Heart left ventricle (tissue), 16 donors: ENCODE data around the gene ABCC6. TPM values are rescaled to one million over a fixed set of nuclear protein-coding genes. Genes with fewer than 3 reads are reported as not detected.
A peak's percentile ranks its signal among the peaks of the same experiment; 100 is the strongest.

Source experiments
- ATAC-seq, 4 donors: fragments of 200-7000 bp; cut with Tn5 transposase; one replicate each; pipeline ENCODE4 v1.9.1; 2020 to 2022; ENCODE audit warnings: moderate library complexity in 4 of 4, mild to moderate bottlenecking in 3 of 4, moderate number of reproducible peaks in 1 of 4
- DNase-seq, 5 donors: peaks; one replicate each; pipeline ENCODE4 v3.0.0-alpha.2; 2020
- H3K27ac ChIP-seq, 12 donors: fragments of 200-600 bp; sonication (generic) in 4 of 12; one replicate each; pipeline versions ENCODE4 v1.5.0 to v1.8.0; 2016 to 2022; ENCODE audit warnings: mild to moderate bottlenecking in 2 of 12
- H3K27me3 ChIP-seq, 9 donors: fragments of 200-600 bp; sonication (generic) in 2 of 9; one replicate each; pipeline versions ENCODE4 v1.5.1 to v1.8.0; 2016 to 2022; ENCODE audit warnings: mild to moderate bottlenecking in 3 of 9
- H3K36me3 ChIP-seq, 9 donors: fragments of 200-600 bp; sonication (generic) in 2 of 9; one replicate each; pipeline versions ENCODE4 v1.5.0 to v1.8.0; 2018 to 2022; ENCODE audit warnings: mild to moderate bottlenecking in 2 of 9
- H3K4me1 ChIP-seq, 12 donors: fragments of 200-600 bp; sonication (generic) in 4 of 12; one replicate each; pipeline versions ENCODE4 v1.5.0 to v1.8.0; 2016 to 2022; ENCODE audit warnings: mild to moderate bottlenecking in 3 of 12
- H3K4me3 ChIP-seq, 12 donors: fragments of 200-600 bp; sonication (generic) in 4 of 12; one replicate each; pipeline versions ENCODE4 v1.5.0 to v1.8.0; 2017 to 2022; ENCODE audit warnings: mild to moderate bottlenecking in 9 of 12, moderate library complexity in 4 of 12
- H3K9me3 ChIP-seq, 12 donors: fragments of 200-600 bp; sonication (generic) in 4 of 12; one replicate each; pipeline versions ENCODE4 v1.5.0 to v1.8.0; 2016 to 2022; ENCODE audit warnings: mild to moderate bottlenecking in 1 of 12
- POLR2A ChIP-seq, 2 donors: fragments of 450-650 bp; IDR thresholded peaks; one replicate each; pipeline ENCODE4 v1.6.1; 2017; ENCODE audit warnings: antibody characterized with exemption in 2 of 2, mild to moderate bottlenecking in 2 of 2, moderate library complexity in 2 of 2
- WGBS, 4 donors: extraction: QIAGEN DNeasy Blood & Tissue Kit in 2 of 4; methylation state at CpG; one replicate each; pipeline versions ENCODE4 v1.1.5 to v1.1.7; 2013 to 2018; 5-methylcytosine and 5-hydroxymethylcytosine counted together
- intact Hi-C, 10 donors: fragments of 100-400 bp; cut with DNase I; formaldehyde crosslinking; loops; one replicate each; pipeline versions ENCODE4 v1.11.1 to v1.14.2; 2022
- polyA plus RNA-seq, 2 donors: library from polyadenylated mRNA; stranded (reverse); fragments of 200-250 nt; gene quantifications; one replicate each; pipeline ENCODE4 v1.2.3, GENCODE V29; 2013
- total RNA-seq, 9 donors: library from RNA; depleted of rRNA in 2 of 9; stranded (reverse); fragments of >200 nt in 2 of 9; fragmentation: NEBNext Ultra II Directional in 3 of 9; extraction: Animal tissue kit (Norgen Biotek cat#: 25700) in 3 of 9; gene quantifications; one replicate each; pipeline versions ENCODE4 v1.1.0 to v1.2.4, GENCODE V29; 2016 to 2023
- TF ChIP-seq, protein P1 (sequence below), 12 donors: fragments of 200-600 bp; sonication (generic) in 4 of 12; IDR thresholded peaks; one replicate each; pipeline versions ENCODE4 v1.5.0 to v1.8.0; 2018 to 2022; ENCODE audit warnings: antibody characterized with exemption in 12 of 12, mild to moderate bottlenecking in 5 of 12
- donor health status: ischemic (EF 13 %, LVEDD 7.1; RV severe dilation, severe dysfunction).
- donor health status: healthy with polysubstance abuse.
- donor health status: DM: no; HTN: yes; CAD: no.
- donor health status: DM: no; HTN: no; CAD: no.
- donor health status: ischemic (EF 25% LVEDD 6.9; RV normal size, moderate dysfunction).
- donor health status: ischemic (EF 25% LVEDD 5.7; RV mildly dilated, moderate dysfunction).
- donor health status: healthy.
- donor health status: DM: yes; HTN: yes; CAD: no.
- donor health status: ischemic (EF 35%, LVEDD 5.7; RV mildly dilated, moderate dysfunction).
- donor health status: nonischemic (EF 11% LVEDD 7.7; RV severe dilation, severe dysfunction).
- donor health status: DM: yes; HTN: yes; CAD: no.
- donor health status: PGD.
- donor health status: ischemic (EF 29% LVEDD 5.4; RV normal size, mild dysfunction).
- donor health status: nonischemic (EF 23%, LVEDD 6.1; RV moderate dilation, normal function).

The ABCC6 gene
- total and polyA plus RNA-seq, 11 donors, result 0.14 to 3.8 (median 1.3) TPM; not detected in 3

DNA sequence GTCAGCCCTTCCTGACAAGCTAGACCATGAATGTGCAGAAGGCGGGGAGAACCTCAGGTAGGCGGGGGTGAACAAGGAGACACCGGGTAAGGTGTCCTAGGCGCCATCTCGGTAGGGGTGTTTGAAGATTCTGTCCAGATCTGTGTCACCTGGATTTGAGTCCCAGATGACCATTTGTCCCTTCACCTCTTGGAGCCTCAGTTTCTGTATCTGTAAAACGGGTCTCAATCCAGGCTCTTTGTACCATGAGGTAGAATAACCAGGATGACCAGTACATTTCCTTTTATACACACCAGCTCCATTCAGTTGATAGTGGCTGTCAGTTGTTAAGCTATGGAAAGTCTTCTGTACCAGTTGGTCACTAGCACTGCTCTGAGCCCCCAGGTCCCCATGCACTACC is 86.7 kb downstream of the ABCC6 start:
- Histone ChIP-seq H3K36me3 (peaks cover 0 to 100% (median 93%) of the 10 kb centered on the region in 9 donors), H3K4me1 (no peaks in the 10 kb centered on the region), H3K27ac (no peak overlapping the region), H3K27me3 (no peaks in the 10 kb centered on the region), H3K4me3 (no peak overlapping the region), H3K9me3 (no peaks in the 10 kb centered on the region)
- ATAC-seq (no peak), DNase-seq (no peak)
- 93 to 98% (median 95%) methylated on average over 6 of the region's 6 CpGs for WGBS, 4 donors
- no peak for TF ChIP-seq POLR2A (IDR thresholded peaks at IDR 0.05)
- TF ChIP-seq, protein P1, sequence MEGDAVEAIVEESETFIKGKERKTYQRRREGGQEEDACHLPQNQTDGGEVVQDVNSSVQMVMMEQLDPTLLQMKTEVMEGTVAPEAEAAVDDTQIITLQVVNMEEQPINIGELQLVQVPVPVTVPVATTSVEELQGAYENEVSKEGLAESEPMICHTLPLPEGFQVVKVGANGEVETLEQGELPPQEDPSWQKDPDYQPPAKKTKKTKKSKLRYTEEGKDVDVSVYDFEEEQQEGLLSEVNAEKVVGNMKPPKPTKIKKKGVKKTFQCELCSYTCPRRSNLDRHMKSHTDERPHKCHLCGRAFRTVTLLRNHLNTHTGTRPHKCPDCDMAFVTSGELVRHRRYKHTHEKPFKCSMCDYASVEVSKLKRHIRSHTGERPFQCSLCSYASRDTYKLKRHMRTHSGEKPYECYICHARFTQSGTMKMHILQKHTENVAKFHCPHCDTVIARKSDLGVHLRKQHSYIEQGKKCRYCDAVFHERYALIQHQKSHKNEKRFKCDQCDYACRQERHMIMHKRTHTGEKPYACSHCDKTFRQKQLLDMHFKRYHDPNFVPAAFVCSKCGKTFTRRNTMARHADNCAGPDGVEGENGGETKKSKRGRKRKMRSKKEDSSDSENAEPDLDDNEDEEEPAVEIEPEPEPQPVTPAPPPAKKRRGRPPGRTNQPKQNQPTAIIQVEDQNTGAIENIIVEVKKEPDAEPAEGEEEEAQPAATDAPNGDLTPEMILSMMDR (IDR thresholded peaks at IDR 0.05), result no peak
- intact Hi-C loops, result no loop called here

DNA sequence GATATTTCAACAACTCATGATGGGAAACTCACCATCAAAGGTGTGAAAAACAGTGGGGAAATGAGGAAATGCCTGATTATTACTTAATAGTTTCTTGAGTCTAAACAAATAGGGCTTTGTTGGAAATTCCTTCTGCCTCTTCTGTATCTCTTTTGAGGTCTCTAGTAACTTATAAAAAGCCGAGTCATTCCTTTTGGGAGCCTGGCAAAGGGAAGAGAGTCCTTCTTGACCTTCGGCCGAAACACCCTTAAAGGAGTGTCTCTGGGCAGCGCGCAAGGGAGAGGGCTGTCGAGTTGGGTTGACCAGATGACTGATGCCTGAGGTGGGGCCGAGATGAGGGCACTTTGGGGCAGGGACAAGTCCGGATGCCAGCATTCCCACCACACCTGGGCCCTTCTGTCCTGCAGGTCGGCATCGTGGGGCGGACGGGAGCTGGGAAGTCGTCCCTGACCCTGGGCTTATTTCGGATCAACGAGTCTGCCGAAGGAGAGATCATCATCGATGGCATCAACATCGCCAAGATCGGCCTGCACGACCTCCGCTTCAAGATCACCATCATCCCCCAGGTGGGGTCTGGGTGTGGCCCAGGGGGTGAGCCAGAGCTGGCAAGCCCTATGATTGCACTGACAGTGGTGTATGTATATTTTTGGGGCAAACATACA is 89.2 kb downstream of the ABCC6 start:
- H3K9me3 ChIP-seq, result no peaks in the 10 kb centered on the region
- DNase-seq (no peak), ATAC-seq (no peak)
- H3K4me3 ChIP-seq, result no peak overlapping the region
- no peak overlapping the region for H3K27ac ChIP-seq
- no peaks in the 10 kb centered on the region for H3K4me1 ChIP-seq
- 92 to 97% (median 96%) methylated on average over 21 of the region's 21 CpGs for WGBS, 4 donors
- intact Hi-C loops, result no loop called here
- TF ChIP-seq, protein P1 (IDR thresholded peaks at IDR 0.05), result no peak
- TF ChIP-seq POLR2A (IDR thresholded peaks at IDR 0.05), result no peak
- H3K36me3 ChIP-seq, result peaks cover 0 to 98% (median 86%) of the 10 kb centered on the region in 9 donors
- H3K27me3 ChIP-seq, result no peaks in the 10 kb centered on the region

DNA sequence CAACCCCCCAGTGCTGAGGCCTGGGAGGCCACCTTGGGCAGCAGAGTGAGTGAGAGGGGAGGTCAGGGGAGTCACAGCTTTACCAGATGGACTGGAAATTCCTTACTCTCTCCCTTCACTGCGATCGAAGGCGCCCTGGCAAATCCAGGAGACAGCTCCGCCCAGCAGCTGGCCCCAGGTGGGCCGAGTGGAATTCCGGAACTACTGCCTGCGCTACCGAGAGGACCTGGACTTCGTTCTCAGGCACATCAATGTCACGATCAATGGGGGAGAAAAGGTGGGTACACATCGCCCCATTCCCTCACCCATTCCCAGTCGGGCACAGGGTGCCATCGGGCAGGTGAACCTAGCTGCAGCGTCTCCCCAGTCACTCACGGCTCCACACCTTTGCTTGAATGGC is 91.6 kb downstream of the ABCC6 start:
- 96 to 99% (median 97%) methylated on average over 15 of the region's 15 CpGs for WGBS, 4 donors
- Histone ChIP-seq H3K9me3 (no peaks in the 10 kb centered on the region), H3K27me3 (no peaks in the 10 kb centered on the region), H3K4me1 (no peaks in the 10 kb centered on the region), H3K36me3 (peaks cover 0 to 94% (median 63%) of the 10 kb centered on the region in 9 donors), H3K27ac (no peak overlapping the region), H3K4me3 (no peak overlapping the region)
- intact Hi-C loops, result no loop called here
- DNase-seq (peak in 1 of 5 donors; percentile 56), ATAC-seq (no peak)
- TF ChIP-seq, protein P1 (IDR thresholded peaks at IDR 0.05), result no peak
- no peak for TF ChIP-seq POLR2A (IDR thresholded peaks at IDR 0.05)

DNA sequence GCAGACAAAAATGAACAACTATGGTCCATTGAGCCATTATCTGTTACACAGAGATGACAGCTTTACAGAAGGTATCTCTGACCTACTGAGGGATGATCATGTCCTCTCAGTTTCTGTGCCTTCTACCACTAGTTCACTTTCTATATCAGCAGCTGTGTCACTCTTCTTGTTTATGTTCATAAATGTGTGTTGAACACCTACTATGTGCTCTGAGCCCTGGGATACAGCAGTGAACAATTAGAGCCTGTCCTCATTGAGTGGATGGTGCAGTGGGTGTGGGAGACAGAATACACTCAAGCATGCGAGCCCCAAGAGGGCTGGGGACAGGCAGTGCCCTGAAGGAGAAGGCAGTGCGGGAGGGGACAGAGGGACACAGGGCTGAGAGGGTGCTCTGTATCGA is 92.1 kb downstream of the ABCC6 start:
- no peak for DNase-seq
- ATAC-seq, result no peak
- 88 to 93% (median 89%) methylated on average over 3 of the region's 3 CpGs for WGBS, 4 donors
- Histone ChIP-seq H3K9me3 (no peaks in the 10 kb centered on the region), H3K27ac (no peak overlapping the region), H3K27me3 (no peaks in the 10 kb centered on the region), H3K4me3 (no peak overlapping the region), H3K36me3 (peaks cover 0 to 94% (median 59%) of the 10 kb centered on the region in 9 donors), H3K4me1 (no peaks in the 10 kb centered on the region)
- TF ChIP-seq, protein P1 (IDR thresholded peaks at IDR 0.05), result no peak
- TF ChIP-seq POLR2A (IDR thresholded peaks at IDR 0.05), result no peak
- intact Hi-C loops, result no loop called here
